GM13977 (cell line): Measurements from ENCODE around the gene STAT3.

Experiments
- DNase-seq: peaks from one replicate; pipeline ENCODE4 v3.0.0; 2012; ENCODE audit warnings: low spot score
- CTCF ChIP-seq: IDR thresholded peaks from 2 replicates; pipeline ENCODE4 v1.5.1; 2012; ENCODE audit warnings: mild to moderate bottlenecking, control low read depth; ENCODE audit not compliant: insufficient read depth; ENCODE audit errors: extremely low read depth, missing control alignments
- in situ Hi-C: fragments of 300-500 bp; cut with MboI; formaldehyde crosslinking; loops from one replicate; pipeline ENCODE4 v1.12.0; 2022; ENCODE audit warnings: low sequenced_read_pairs, low pct_unique_long_range_greater_than_20kb, mixed read lengths, inconsistent platforms; ENCODE audit not compliant: unreplicated experiment

Gene STAT3

GRCh38 chr17:42337442-42337841 lies 50.8 kb downstream of the STAT3 start:
- no peak for TF ChIP-seq CTCF
- in situ Hi-C loops, result no loop called here
- DNase-seq, result peak; percentile 72

GRCh38 chr17:42334677-42335076 lies 53.6 kb downstream of the STAT3 start:
- peak; percentile 6 for TF ChIP-seq CTCF
- in situ Hi-C loops, result no loop called here
- no peak for DNase-seq

GRCh38 chr17:42333053-42333452 lies 55.2 kb downstream of the STAT3 start:
- no peak for TF ChIP-seq CTCF
- DNase-seq, result no peak
- in situ Hi-C loops, result no loop called here

- in situ Hi-C loops, result no loop called here
- no peak for TF ChIP-seq CTCF
- DNase-seq, result no peak
Observed at GRCh38 chr17:42329025-42329976, 58.9 kb downstream of the STAT3 start.

GRCh38 chr17:42325026-42325425 lies 63.2 kb downstream of the STAT3 start:
- in situ Hi-C loops, result no loop called here
- DNase-seq, result no peak
- no peak for TF ChIP-seq CTCF

- in situ Hi-C loops, result loop anchor here (5.0 to 25.0 kb wide), 2 partner anchors 74 to 189 kb away; no protein-coding TSS in a partner anchor
- DNase-seq, result no peak
- no peak for TF ChIP-seq CTCF
Observed at GRCh38 chr17:42323268-42323773, 64.9 kb downstream of the STAT3 start.
